ENCODE measurements around the gene AP3B2. TPM values are rescaled to one million over a fixed set of nuclear protein-coding genes. Genes with fewer than 3 reads are reported as not detected.
"Not testable (repeated sequence)": the region's sequence is repeated elsewhere in the genome, so short reads cannot be mapped to it uniquely, and the experiment has no call there.

AP3B2 gene
- total RNA-seq, 2 donors from 2014 or later: 0.51 TPM; not detected in 1

DNA sequence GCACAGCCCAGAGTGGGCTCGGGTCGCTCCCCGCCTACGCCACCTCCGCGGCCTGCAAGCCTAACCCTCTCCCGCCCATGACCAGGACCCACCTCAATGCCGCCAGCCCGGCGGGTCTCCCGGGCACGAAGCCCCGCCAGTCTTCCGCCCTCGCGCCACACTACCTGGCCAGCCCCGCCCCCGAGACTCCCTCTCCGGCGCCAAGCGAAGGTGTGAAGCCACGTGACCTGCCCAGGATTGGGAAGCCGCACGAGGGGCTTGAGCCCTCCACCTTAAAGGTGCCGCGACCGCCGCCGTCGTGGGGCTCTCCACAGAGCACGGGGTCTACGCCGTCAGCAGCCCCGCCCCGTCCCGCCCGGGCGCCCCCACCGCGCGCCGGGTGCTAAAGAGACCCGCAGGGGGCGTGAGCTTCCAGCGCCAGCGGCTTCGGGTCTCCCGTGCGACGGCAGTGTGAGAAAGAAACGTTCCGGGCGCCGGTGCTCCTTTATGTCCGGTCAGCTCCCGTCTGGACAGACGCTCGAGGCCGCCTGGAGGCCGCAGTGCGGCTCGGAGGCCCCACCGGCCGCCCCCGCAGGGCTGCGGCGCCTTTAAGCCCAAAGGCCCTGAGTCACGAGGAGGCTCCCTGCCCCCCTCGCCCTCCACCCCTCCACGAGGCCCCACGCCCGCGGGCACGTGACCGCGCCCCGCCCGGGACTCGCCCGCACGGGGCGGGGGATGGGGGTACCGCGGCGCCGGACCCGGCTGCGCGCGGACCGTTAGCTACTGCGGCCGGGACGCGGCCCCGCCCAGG is 62.4 kb downstream of the AP3B2 start, which contains the start of gene CPEB1:
Gene CPEB1, minus strand, starts transcription at position 319 of the 790 bp plus-strand sequence. CDS start 18,904 bp downstream, outside the sequence.
- peak in 1 of 2 donors; percentile 21 for TF ChIP-seq CTCF (IDR thresholded peaks at IDR 0.05)
- peaks cover 0 to 23% of the 10 kb centered on the region in 2 donors for H3K4me1 ChIP-seq
- H3K36me3 ChIP-seq: no peaks in the 10 kb centered on the region
- peak within 1 kb of the TSS; percentile 32 to 51 for H3K27ac ChIP-seq
- H3K9me3 ChIP-seq: no peaks in the 10 kb centered on the region
- peak within 1 kb of the TSS; percentile 39 to 62 for H3K4me3 ChIP-seq
- H3K27me3 ChIP-seq: peaks cover 6 to 8% of the 10 kb centered on the region in 2 donors
- no peak for DNase-seq (ENCODE audit: low spot score)

DNA sequence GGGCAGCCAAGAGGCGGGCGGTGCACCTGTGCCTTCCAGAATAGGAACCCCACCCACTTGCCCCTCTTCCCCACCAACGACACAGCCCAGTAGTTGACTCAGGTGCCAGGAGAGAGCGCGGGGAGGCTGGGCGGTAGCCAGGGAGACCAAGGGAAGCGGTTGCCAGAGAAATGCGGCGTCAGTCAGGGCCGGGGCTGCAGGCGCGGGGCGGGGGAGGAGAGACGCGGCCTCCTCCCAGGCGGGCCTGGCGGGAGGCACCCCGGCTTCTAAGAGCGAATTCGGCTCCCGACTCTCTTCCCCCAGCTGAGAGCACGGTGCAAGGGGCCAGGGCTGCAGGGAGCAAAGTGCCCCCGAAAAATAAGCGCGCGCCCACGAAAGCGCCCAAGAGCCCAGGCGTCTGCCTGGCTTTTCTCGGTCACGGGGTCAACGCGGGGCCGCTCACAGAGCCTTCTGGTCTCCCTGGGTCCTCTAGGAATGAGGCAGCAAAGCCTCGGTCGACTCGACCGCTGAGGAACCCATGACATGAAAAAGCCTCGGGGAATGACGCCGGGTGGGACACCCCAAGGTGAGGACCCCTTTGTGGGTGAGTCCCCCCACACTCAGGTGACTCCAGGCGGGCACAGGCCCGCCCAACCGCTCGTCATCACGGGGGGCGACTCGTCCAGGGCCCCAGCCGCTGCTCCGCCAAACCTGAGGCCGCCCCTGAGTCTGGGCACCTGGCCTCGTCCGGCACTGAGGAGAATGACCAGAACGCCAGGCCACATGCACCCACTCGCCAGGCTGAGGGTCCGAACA is 63.2 kb downstream of the AP3B2 start:
- no peak for TF ChIP-seq CTCF (IDR thresholded peaks at IDR 0.05)
- Histone ChIP-seq H3K36me3 (no peaks in the 10 kb centered on the region), H3K27ac (no peak overlapping the region), H3K4me1 (peaks cover 0 to 23% of the 10 kb centered on the region in 2 donors), H3K27me3 (peaks cover 6 to 8% of the 10 kb centered on the region in 2 donors), H3K4me3 (peak overlapping the region; percentile 39 to 62), H3K9me3 (no peaks in the 10 kb centered on the region)
- no peak for DNase-seq (ENCODE audit: low spot score)

- peaks cover 0 to 23% of the 10 kb centered on the region in 2 donors for H3K4me1 ChIP-seq
- not testable (repeated sequence) for H3K9me3 ChIP-seq; H3K36me3 ChIP-seq; H3K4me3 ChIP-seq; DNase-seq (ENCODE audit: low spot score); H3K27me3 ChIP-seq; H3K27ac ChIP-seq
Observed at GRCh38 chr15:82644967-82645852, 64.5 kb downstream of the AP3B2 start.

- peaks cover 6 to 8% of the 10 kb centered on the region in 2 donors for H3K27me3 ChIP-seq
Observed at GRCh38 chr15:82643992-82644391, 65.7 kb downstream of the AP3B2 start.

DNA sequence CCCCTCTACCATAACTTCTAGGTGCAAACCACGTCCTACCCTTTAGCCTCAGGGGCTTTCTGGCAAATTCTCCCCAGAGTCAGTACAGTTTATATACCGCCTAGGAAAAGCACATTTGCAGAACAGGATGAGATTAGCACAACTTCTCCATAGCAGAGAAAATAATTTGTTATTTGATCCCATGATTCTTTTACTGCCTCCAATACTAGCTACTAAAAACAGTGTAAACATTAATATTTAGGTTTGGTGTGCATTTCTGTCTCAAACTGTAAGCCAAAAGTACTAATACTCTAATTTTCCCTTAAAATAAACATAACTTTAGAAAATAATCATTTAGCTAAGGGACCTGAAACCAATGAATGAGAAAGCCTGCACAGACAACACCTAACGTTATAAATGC is 67.0 kb downstream of the AP3B2 start:
- no peak for TF ChIP-seq CTCF (IDR thresholded peaks at IDR 0.05)
- Histone ChIP-seq H3K9me3 (no peaks in the 10 kb centered on the region), H3K4me1 (peaks cover 0 to 15% of the 10 kb centered on the region in 2 donors), H3K27ac (no peak overlapping the region), H3K36me3 (no peaks in the 10 kb centered on the region), H3K27me3 (peaks cover 4 to 8% of the 10 kb centered on the region in 2 donors), H3K4me3 (no peak overlapping the region)
- no peak for DNase-seq (ENCODE audit: low spot score)

More at GRCh38 chr15:82643992-82644391, 65.7 kb downstream of the AP3B2 start:
- no peak overlapping the region for H3K27ac ChIP-seq
- H3K4me1 ChIP-seq: peaks cover 0 to 23% of the 10 kb centered on the region in 2 donors
- no peak overlapping the region for H3K4me3 ChIP-seq
- no peaks in the 10 kb centered on the region for H3K36me3 ChIP-seq
- no peaks in the 10 kb centered on the region for H3K9me3 ChIP-seq
- no peak for DNase-seq (ENCODE audit: low spot score)
- TF ChIP-seq CTCF (IDR thresholded peaks at IDR 0.05): no peak
